Measurements from ENCODE around the gene IFRD1.

DNA sequence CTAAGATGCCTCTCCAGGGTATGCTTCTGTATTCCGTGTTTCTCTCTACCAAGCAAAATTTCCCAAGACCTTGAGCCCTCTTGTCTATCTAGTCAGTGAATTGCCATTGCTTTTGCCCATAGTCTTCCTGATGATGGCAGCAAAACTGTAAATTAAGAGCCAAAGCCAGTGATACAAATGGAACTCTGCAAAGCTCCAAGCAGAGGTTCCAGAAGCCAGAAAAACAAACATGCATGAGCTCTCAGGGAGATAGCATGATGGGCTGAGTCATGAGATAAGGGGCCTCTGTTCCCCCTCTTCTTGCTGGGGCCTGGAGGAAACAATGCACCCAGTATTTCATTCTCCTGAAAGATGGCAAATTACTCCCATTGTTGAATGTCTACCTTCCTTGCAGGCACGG, 55.2 kb downstream of the IFRD1 start:
- TF ChIP-seq, protein P1, sequence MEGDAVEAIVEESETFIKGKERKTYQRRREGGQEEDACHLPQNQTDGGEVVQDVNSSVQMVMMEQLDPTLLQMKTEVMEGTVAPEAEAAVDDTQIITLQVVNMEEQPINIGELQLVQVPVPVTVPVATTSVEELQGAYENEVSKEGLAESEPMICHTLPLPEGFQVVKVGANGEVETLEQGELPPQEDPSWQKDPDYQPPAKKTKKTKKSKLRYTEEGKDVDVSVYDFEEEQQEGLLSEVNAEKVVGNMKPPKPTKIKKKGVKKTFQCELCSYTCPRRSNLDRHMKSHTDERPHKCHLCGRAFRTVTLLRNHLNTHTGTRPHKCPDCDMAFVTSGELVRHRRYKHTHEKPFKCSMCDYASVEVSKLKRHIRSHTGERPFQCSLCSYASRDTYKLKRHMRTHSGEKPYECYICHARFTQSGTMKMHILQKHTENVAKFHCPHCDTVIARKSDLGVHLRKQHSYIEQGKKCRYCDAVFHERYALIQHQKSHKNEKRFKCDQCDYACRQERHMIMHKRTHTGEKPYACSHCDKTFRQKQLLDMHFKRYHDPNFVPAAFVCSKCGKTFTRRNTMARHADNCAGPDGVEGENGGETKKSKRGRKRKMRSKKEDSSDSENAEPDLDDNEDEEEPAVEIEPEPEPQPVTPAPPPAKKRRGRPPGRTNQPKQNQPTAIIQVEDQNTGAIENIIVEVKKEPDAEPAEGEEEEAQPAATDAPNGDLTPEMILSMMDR (IDR thresholded peaks at IDR 0.05), result no peak
- no peak for TF ChIP-seq POLR2A (IDR thresholded peaks at IDR 0.05)
